Measurements from ENCODE around the gene UBA3.

Gene UBA3

GRCh38 chr3:69065318-69065964 is 14.7 kb downstream of the UBA3 start:
- DNase-seq (ENCODE audit: low spot score), result no peak

DNA sequence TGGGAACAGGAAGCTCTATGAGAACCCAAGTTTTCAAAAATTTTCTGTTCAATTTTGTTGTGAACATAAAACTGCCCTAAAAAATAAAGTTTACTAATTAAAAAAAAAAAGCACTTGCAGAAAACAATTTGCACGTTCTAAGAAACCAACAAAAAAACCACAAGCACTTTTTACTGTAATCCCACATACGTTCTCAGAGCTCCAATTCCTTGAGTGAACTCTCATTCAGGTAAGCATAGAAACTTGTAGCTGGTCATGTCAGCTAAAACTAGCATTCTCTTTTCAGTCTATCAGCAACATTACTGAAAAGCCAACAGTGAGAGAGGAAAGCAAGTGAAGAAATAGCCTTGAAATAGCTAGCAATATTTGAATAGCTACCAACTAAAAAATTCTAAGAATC is 16.5 kb downstream of the UBA3 start:
- no peak for DNase-seq (ENCODE audit: low spot score)

- no peak for DNase-seq (ENCODE audit: low spot score)
Measured at GRCh38 chr3:69059688-69060087, 20.5 kb downstream of the UBA3 start.

- DNase-seq (ENCODE audit: low spot score), result no peak
Measured at GRCh38 chr3:69058947-69059224, 21.3 kb downstream of the UBA3 start.

GRCh38 chr3:69058180-69058946 is 21.8 kb downstream of the UBA3 start:
- no peak for DNase-seq (ENCODE audit: low spot score)

GRCh38 chr3:69052472-69052898 is 27.7 kb downstream of the UBA3 start:
- DNase-seq (ENCODE audit: low spot score), result no peak

GRCh38 chr3:69051756-69052471 is 28.3 kb downstream of the UBA3 start, which contains the start of gene TMF1:
TSS of gene TMF1 (minus strand) at chr3:69052333. CDS start at chr3:69052086, 247 bp downstream.
- DNase-seq (ENCODE audit: low spot score), result peak; percentile 58

DNA sequence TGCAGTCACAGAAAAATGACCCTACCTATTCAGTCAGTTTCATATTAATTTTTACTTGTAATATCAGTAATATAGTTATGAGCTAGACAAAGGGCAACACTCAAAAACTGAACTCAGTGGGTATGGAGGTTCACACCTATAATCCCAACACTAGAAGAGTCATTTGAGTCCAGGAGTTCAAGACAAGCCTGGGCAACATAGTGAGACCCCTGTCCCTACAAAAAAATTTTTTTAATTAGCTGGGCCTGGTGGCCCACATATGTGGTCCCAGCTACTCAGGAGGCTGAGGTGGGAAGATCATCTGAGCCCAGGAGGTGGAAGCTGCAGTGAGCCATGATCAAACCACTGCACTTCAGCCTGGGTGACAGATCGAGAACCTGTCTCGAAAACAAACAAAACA is 31.2 kb downstream of the UBA3 start:
- no peak for DNase-seq (ENCODE audit: low spot score)

- DNase-seq (ENCODE audit: low spot score), result no peak
Measured at GRCh38 chr3:69044608-69045007, 35.6 kb downstream of the UBA3 start.

GRCh38 chr3:69033470-69033869 is 46.7 kb downstream of the UBA3 start:
- no peak for DNase-seq (ENCODE audit: low spot score)

- no peak for DNase-seq (ENCODE audit: low spot score)
Measured at GRCh38 chr3:69032737-69033136, 47.4 kb downstream of the UBA3 start.

DNA sequence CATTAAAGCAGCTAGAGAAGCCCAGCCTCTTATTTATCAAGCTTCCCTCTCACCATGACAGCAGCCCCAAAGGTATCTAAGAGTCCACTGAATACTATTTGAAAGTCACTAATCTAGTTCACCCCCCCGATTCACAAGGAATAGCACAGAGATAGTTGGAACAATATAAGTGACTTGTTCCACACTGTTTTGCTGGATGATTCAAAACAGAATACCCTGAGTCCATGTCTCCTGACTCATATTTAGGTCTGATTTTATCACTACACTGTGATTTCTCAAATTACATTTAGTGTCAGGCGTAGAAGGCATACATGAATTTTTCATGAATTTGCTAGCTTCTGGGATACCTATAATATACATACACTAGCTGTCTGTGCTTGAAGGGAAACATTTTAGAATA is 48.0 kb downstream of the UBA3 start:
- DNase-seq (ENCODE audit: low spot score), result no peak

DNA sequence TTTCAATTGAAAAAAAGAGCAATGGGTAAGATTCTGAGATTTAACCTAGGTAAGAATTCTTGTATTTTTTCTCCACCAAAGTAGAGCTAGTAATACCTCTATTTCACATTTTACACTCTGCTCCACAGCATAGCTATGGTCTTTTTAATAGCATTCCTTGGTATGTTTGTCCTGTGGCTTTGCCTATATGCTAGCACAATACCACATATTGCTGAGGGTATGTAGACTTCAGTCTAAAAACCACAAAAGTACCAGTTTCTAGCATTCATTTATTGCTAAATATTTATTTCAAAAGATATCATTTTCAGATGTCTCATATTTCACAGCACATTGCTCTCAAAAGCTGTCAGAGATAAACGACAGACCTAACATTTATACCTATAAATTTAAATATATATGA is 48.5 kb downstream of the UBA3 start:
- no peak for DNase-seq (ENCODE audit: low spot score)

DNA sequence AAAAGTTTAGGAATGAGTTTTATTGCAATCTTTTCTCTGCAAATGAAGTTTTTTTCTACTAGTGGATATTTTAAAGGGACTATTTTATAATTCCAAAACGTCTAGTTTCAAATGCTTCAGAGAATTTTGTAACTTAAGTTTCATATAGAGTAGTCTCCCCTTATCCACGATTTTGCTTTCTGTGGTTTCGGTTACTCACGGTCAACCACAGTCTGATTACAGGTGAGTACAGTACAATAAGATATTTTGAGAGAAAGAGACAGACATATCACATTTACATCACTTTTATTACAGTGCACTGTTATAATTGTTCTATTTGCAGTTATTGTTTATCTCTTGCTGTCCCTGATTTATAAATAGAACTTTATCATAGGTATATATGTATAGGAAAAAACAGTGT is 59.3 kb downstream of the UBA3 start:
- DNase-seq (ENCODE audit: low spot score), result no peak

DNA sequence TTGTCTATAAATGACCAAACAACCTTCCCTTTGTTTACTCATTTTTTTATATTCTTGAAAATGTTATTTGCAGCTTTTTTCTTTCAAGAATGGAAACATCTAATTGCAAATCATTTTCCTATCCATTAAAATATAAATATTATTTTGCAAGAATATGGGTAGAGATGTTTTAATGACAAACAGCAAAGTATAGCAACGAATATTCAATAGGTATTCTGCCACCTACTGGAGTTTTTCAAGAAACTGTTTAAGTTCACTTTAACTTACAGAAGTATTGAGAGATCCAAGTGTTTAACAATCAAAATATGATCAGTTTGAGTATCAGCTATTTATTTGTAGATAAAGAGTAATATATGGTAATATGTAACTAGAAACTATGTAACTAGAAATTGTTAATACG is 59.7 kb downstream of the UBA3 start:
- no peak for DNase-seq (ENCODE audit: low spot score)

DNA sequence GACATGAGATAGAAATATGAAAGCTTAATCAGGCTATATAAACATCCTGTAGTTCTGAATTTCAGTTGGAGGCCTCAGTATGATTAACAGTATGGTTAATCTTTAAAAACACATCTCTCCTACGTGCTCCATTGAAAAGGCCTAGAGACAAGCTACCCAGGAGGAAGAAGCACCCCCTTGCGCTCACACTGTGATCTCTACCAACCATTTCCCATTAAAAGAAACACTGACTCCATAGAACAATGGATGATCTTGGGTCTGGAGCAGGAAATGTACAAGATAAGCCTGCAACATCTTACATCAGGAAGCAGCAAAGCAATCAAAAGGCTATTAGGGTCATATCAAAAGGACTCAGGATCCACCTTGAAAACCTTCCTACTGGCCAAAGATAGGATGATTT is 63.3 kb downstream of the UBA3 start:
- DNase-seq (ENCODE audit: low spot score), result no peak

- DNase-seq (ENCODE audit: low spot score), result no peak
Measured at GRCh38 chr3:69016102-69016501, 64.1 kb downstream of the UBA3 start.

- no peak for DNase-seq (ENCODE audit: low spot score)
Measured at GRCh38 chr3:69014022-69014580, 66.1 kb downstream of the UBA3 start.

- peak; percentile 63 for DNase-seq (ENCODE audit: low spot score)
Measured at GRCh38 chr3:69013253-69014021, 66.7 kb downstream of the UBA3 start, which contains the start of gene EOGT. TSS of gene EOGT (minus strand) at chr3:69013684. CDS start at chr3:69009846, 3,838 bp downstream.

- DNase-seq (ENCODE audit: low spot score), result peak; percentile 32
Measured at GRCh38 chr3:69012800-69013252, 67.3 kb downstream of the UBA3 start.

- DNase-seq (ENCODE audit: low spot score), result peak; percentile 3
Measured at GRCh38 chr3:69012100-69012799, 67.9 kb downstream of the UBA3 start.

Measured in HuH-7 (cell line).